Measurements from ENCODE around the gene ZNF638.

Gene ZNF638

DNA sequence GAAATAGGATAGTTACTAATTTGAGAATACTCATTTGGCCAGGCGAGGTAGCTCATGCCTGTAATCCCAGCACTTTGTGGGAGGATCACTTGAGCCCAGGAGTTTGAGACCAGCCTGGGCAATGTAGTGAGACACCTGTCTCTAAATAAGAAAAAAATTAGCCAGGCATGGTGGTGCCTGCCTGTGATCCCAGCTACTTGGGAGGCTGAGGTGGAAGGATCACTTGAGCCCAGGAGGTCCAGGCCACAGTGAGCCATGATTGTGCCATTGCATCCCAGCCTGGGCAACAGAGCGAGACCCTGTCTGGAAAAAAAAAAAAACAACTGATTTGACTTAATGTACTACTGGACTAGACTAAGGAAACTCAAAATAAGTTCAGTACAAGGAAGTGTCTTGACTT, 32.7 kb upstream of the ZNF638 start:
- H4K20me1 ChIP-seq (ENCODE audit: insufficient read depth) = no peaks in the 10 kb centered on the region; the same call in 1 of the 2 replicates
- no peaks in the 10 kb centered on the region for H3K4me1 ChIP-seq (ENCODE audit: low read depth, poor library complexity, severe bottlenecking)
- H3K9ac ChIP-seq = no peak overlapping the region
- no peaks in the 10 kb centered on the region for H3K27me3 ChIP-seq (ENCODE audit: insufficient read depth, low read depth)
- H3K27ac ChIP-seq = no peak overlapping the region
- H3K36me3 ChIP-seq (ENCODE audit: insufficient read depth) = no peaks in the 10 kb centered on the region
- H3K4me3 ChIP-seq (IDR thresholded peaks at IDR 0.05; ENCODE audit: insufficient read depth, low read depth, low read length) = no peak overlapping the region
- peaks cover 19% of the 10 kb centered on the region; the same call in 1 of the 2 replicates for H3K79me2 ChIP-seq (ENCODE audit: insufficient read depth, low read depth)
- no peak overlapping the region for H2AFZ ChIP-seq (ENCODE audit: low read depth)
- H3K4me2 ChIP-seq = no peak overlapping the region
- TF ChIP-seq, protein P1, sequence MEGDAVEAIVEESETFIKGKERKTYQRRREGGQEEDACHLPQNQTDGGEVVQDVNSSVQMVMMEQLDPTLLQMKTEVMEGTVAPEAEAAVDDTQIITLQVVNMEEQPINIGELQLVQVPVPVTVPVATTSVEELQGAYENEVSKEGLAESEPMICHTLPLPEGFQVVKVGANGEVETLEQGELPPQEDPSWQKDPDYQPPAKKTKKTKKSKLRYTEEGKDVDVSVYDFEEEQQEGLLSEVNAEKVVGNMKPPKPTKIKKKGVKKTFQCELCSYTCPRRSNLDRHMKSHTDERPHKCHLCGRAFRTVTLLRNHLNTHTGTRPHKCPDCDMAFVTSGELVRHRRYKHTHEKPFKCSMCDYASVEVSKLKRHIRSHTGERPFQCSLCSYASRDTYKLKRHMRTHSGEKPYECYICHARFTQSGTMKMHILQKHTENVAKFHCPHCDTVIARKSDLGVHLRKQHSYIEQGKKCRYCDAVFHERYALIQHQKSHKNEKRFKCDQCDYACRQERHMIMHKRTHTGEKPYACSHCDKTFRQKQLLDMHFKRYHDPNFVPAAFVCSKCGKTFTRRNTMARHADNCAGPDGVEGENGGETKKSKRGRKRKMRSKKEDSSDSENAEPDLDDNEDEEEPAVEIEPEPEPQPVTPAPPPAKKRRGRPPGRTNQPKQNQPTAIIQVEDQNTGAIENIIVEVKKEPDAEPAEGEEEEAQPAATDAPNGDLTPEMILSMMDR (conservative IDR thresholded peaks at IDR 0.05; ENCODE audit: low read depth, low read length) = no peak

DNA sequence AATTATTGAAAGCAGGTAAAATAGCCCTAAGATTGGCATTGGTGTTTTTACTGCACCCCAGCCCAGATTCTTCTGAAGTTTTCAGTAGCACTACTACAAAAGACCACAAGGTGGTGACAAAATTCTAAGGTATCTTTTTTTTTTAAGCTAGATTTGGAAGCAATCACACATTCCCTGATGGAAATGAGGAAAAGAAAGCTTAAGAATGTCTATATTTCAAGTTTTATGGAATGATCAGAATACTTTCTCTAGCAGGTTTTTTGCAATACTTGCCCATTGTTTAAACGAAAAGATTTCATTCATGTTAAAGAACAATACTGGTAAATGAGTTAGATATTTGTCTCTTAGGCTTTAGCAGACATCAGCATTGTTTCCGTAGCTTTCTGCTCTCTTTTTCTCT, 32.1 kb upstream of the ZNF638 start:
- TF ChIP-seq, protein P1 (conservative IDR thresholded peaks at IDR 0.05; ENCODE audit: low read depth, low read length) = peak; percentile 80

DNA sequence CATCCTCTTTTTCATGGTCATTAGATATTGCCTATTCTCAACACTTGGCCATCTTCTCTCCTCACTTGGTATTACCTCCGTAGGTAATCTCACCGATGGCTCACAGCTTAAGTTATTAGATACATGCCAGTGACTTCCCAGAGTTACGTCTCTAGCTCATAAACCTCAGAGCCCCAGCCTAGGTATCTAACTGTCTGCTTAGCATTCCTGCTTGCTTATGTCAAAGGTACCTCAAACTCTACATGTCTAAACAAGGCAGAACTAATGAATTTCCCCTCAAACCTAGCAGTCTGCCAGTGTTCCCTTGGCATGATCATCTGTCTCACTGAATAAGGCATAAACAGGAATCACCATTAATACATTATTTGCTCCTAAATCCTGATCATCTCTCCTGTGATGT, 27.7 kb upstream of the ZNF638 start:
- H3K4me2 ChIP-seq = no peak overlapping the region
- no peaks in the 10 kb centered on the region for H3K36me3 ChIP-seq (ENCODE audit: insufficient read depth)
- no peaks in the 10 kb centered on the region for H3K27me3 ChIP-seq (ENCODE audit: insufficient read depth, low read depth)
- no peaks in the 10 kb centered on the region for H3K4me1 ChIP-seq (ENCODE audit: low read depth, poor library complexity, severe bottlenecking)
- H2AFZ ChIP-seq (ENCODE audit: low read depth) = no peak overlapping the region
- H4K20me1 ChIP-seq (ENCODE audit: insufficient read depth) = no peaks in the 10 kb centered on the region; the same call in 1 of the 2 replicates
- H3K79me2 ChIP-seq (ENCODE audit: insufficient read depth, low read depth) = peaks cover 31% of the 10 kb centered on the region; the same call in 1 of the 2 replicates
- TF ChIP-seq, protein P1 (conservative IDR thresholded peaks at IDR 0.05; ENCODE audit: low read depth, low read length) = no peak
- no peak overlapping the region for H3K27ac ChIP-seq
- no peak overlapping the region for H3K4me3 ChIP-seq (IDR thresholded peaks at IDR 0.05; ENCODE audit: insufficient read depth, low read depth, low read length)
- no peak overlapping the region for H3K9ac ChIP-seq

More for the DNA sequence above, 32.1 kb upstream of the ZNF638 start:
- H4K20me1 ChIP-seq (ENCODE audit: insufficient read depth) = no peaks in the 10 kb centered on the region; the same call in 1 of the 2 replicates
- H3K27me3 ChIP-seq (ENCODE audit: insufficient read depth, low read depth) = no peaks in the 10 kb centered on the region
- peaks cover 19% of the 10 kb centered on the region; the same call in 1 of the 2 replicates for H3K79me2 ChIP-seq (ENCODE audit: insufficient read depth, low read depth)
- no peaks in the 10 kb centered on the region for H3K36me3 ChIP-seq (ENCODE audit: insufficient read depth)
- no peak overlapping the region for H3K4me3 ChIP-seq (IDR thresholded peaks at IDR 0.05; ENCODE audit: insufficient read depth, low read depth, low read length)
- no peak overlapping the region for H2AFZ ChIP-seq (ENCODE audit: low read depth)
- H3K27ac ChIP-seq = no peak overlapping the region
- H3K9ac ChIP-seq = no peak overlapping the region
- no peak overlapping the region for H3K4me2 ChIP-seq
- no peaks in the 10 kb centered on the region for H3K4me1 ChIP-seq (ENCODE audit: low read depth, poor library complexity, severe bottlenecking)

GRCh38 chr2:71306762-71307161, 24.8 kb upstream of the ZNF638 start:
- Histone ChIP-seq H2AFZ (ENCODE audit: low read depth) (no peak overlapping the region), H3K27me3 (ENCODE audit: insufficient read depth, low read depth) (no peaks in the 10 kb centered on the region), H4K20me1 (ENCODE audit: insufficient read depth) (no peaks in the 10 kb centered on the region), H3K9ac (no peak overlapping the region), H3K79me2 (ENCODE audit: insufficient read depth, low read depth) (peaks cover 26% of the 10 kb centered on the region; the same call in 1 of the 2 replicates), H3K27ac (no peak overlapping the region), H3K4me3 (IDR thresholded peaks at IDR 0.05; ENCODE audit: insufficient read depth, low read depth, low read length) (no peak overlapping the region), H3K4me2 (no peak overlapping the region), H3K36me3 (ENCODE audit: insufficient read depth) (no peaks in the 10 kb centered on the region), H3K4me1 (ENCODE audit: low read depth, poor library complexity, severe bottlenecking) (no peaks in the 10 kb centered on the region)
- TF ChIP-seq, protein P1 (conservative IDR thresholded peaks at IDR 0.05; ENCODE audit: low read depth, low read length) = no peak
